GM18508 (cell line): ENCODE data around the gene FARSA.
"Not testable (repeated sequence)": the region's sequence is repeated elsewhere in the genome, so short reads cannot be mapped to it uniquely, and the experiment has no call there.

Experiments used
- ATAC-seq: cut with Tn5 transposase; IDR thresholded peaks from one replicate; pipeline ENCODE4 v1.9.1; 2021; ENCODE audit warnings: moderate number of reproducible peaks; ENCODE audit not compliant: insufficient read depth, unreplicated experiment

Gene FARSA

GRCh38 chr19:12938779-12939601 is 5.5 kb upstream of the FARSA start:
- ATAC-seq: no peak

GRCh38 chr19:12937927-12938778 is 4.6 kb upstream of the FARSA start, which contains the start of gene CALR:
Gene CALR (plus strand): TSS chr19:12938609. CDS start chr19:12938680, 71 bp downstream.
- peak; percentile 49 for ATAC-seq

GRCh38 chr19:12937093-12937926 is 3.8 kb upstream of the FARSA start:
- ATAC-seq: no peak

- ATAC-seq: no peak
Measured at GRCh38 chr19:12936582-12936981, 3.1 kb upstream of the FARSA start.

GRCh38 chr19:12935071-12935470 is 1.6 kb upstream of the FARSA start:
- ATAC-seq: no peak

- no peak for ATAC-seq
Measured at GRCh38 chr19:12932392-12933286, 872 bp downstream of the FARSA start.

- no peak for ATAC-seq
Measured at GRCh38 chr19:12930002-12930645, 3.4 kb downstream of the FARSA start.

GRCh38 chr19:12924621-12925310 is 8.7 kb downstream of the FARSA start:
- no peak for ATAC-seq

- no peak for ATAC-seq
Measured at GRCh38 chr19:12922959-12923358, 10.6 kb downstream of the FARSA start.

- no peak for ATAC-seq
Measured at GRCh38 chr19:12921047-12921446, 12.5 kb downstream of the FARSA start.

- ATAC-seq: no peak
Measured at GRCh38 chr19:12918253-12918652, 15.3 kb downstream of the FARSA start.

- not testable (repeated sequence) for ATAC-seq
Measured at GRCh38 chr19:12915860-12916259, 17.7 kb downstream of the FARSA start.

GRCh38 chr19:12913851-12914690 is 19.4 kb downstream of the FARSA start:
- ATAC-seq: no peak

GRCh38 chr19:12913011-12913561 is 20.4 kb downstream of the FARSA start:
- ATAC-seq: no peak

GRCh38 chr19:12912571-12912970 is 20.9 kb downstream of the FARSA start:
- ATAC-seq: no peak

- ATAC-seq: no peak
Measured at GRCh38 chr19:12907166-12907565, 26.3 kb downstream of the FARSA start.

- no peak for ATAC-seq
Measured at GRCh38 chr19:12899891-12900518, 33.5 kb downstream of the FARSA start.
